Thyroid gland (tissue), 4 donors: ENCODE results near the gene NRDC.

Source experiments
- CTCF ChIP-seq, 6 experiments: fragments of 200-600 bp in 3 of 6; fragments of 450-650 bp in 3 of 6; sonication (generic) in 3 of 6; IDR thresholded peaks; one replicate each; pipeline ENCODE4 v1.5.1; 2016 to 2019; ENCODE audit warnings: antibody characterized with exemption in 6 of 6, mild to moderate bottlenecking in 2 of 6, inconsistent platforms in 1 of 6, moderate library complexity in 1 of 6
- POLR2A ChIP-seq, 2 donors: fragments of 450-650 bp; IDR thresholded peaks; one replicate each; pipeline ENCODE4 v1.6.1; 2017; ENCODE audit warnings: antibody characterized with exemption in 2 of 2, mild to moderate bottlenecking in 2 of 2, moderate library complexity in 1 of 2

GRCh38 chr1:51744506-51745303 lies 133.8 kb downstream of the NRDC start:
- TF ChIP-seq CTCF (IDR thresholded peaks at IDR 0.05) (no peak), POLR2A (IDR thresholded peaks at IDR 0.05) (no peak)
